Stimulated activated CD4-positive, alpha-beta T cell treated with anti-CD3 and anti-CD28 coated beads, Interleukin-15, amount 100 ng/mL, for 1 hour (primary cell): ENCODE results near the gene SULT1C4.
"Not testable (repeated sequence)": the region's sequence is repeated elsewhere in the genome, so short reads cannot be mapped to it uniquely, and the experiment has no call there.

Experiments
- DNase-seq, 2 donors: peaks; one replicate each; pipeline ENCODE4 v3.0.0-alpha.2; 2020; ENCODE audit warnings: low read depth in 1 of 2, low spot score in 1 of 2

The SULT1C4 gene

GRCh38 chr2:108412995-108413710 is 35.4 kb downstream of the SULT1C4 start:
- DNase-seq: no peak

- DNase-seq: no peak
Observed at GRCh38 chr2:108413711-108414095, 35.9 kb downstream of the SULT1C4 start.

- DNase-seq: no peak
Observed at GRCh38 chr2:108414256-108414876, 36.6 kb downstream of the SULT1C4 start.

GRCh38 chr2:108414945-108415344 is 37.2 kb downstream of the SULT1C4 start:
- DNase-seq: no peak

GRCh38 chr2:108417254-108417653 is 39.5 kb downstream of the SULT1C4 start:
- no peak for DNase-seq

- no peak for DNase-seq
Observed at GRCh38 chr2:108418416-108418815, 40.7 kb downstream of the SULT1C4 start.

GRCh38 chr2:108423067-108423466 is 45.3 kb downstream of the SULT1C4 start:
- DNase-seq: no peak

GRCh38 chr2:108423502-108424251 is 45.9 kb downstream of the SULT1C4 start:
- DNase-seq: no peak

- DNase-seq: no peak
Observed at GRCh38 chr2:108428286-108429009, 50.7 kb downstream of the SULT1C4 start.

GRCh38 chr2:108435578-108435977 is 57.8 kb downstream of the SULT1C4 start:
- not testable (repeated sequence) for DNase-seq

GRCh38 chr2:108436976-108437375 is 59.2 kb downstream of the SULT1C4 start:
- DNase-seq: no peak
